GM19099 (cell line): Measurements from ENCODE around the gene ZNF532.

Experiments
- POLR2A ChIP-seq: IDR thresholded peaks from 3 replicates; pipeline ENCODE4 v1.6.1; 2011; ENCODE audit warnings: low read depth; ENCODE audit not compliant: insufficient read length; ENCODE audit errors: extremely low read depth

ZNF532 gene

GRCh38 chr18:58991167-58991798 is 126.6 kb downstream of the ZNF532 start:
- TF ChIP-seq POLR2A: no peak

DNA sequence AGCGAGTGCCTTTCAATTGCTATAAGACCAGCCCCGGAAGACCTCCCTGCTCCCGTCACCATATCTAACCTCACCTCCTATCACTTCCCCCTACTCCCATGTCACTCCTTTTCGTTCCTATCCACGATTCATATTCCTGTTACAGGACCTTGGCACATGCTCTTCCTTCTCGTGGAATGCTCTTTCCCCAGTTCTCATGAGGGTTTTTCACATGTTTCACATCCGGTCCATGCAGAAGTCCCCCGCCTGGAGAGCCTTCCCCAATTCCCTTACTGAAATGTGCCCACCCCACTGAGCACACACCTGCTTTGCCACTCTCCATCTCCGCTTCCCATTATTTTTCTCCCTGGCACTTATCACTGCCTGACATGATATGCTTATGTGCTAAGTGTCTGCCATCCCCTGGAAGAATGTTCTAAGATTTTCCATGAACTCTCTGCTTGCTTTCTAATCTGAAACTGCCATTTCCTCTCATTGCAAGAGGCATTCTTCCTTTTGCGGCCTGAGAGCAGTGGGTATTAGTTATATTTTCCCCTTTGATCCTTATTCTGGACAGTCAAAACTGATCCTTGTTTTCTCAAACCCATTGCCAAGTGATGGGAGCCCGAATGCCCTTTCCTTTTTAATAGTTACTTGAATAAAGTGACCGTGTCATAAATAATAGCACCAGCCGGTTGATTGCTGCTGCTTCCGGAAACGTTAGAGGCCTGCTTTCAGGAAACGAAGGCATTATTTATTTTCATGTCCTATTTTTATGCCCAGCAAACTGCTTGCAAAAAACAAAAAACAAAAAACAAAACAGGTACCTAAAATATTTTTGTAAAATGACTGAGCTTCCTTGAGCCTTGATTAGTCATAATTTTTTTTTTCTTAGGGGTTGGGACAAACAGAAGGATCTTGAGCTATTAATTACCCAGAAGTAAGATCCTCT is 127.9 kb downstream of the ZNF532 start:
- no peak for TF ChIP-seq POLR2A

GRCh38 chr18:58993260-58993659 is 128.6 kb downstream of the ZNF532 start:
- TF ChIP-seq POLR2A: no peak

- no peak for TF ChIP-seq POLR2A
These were observed 131.0 kb downstream of the ZNF532 start for GRCh38 chr18:58995663-58996062.

DNA sequence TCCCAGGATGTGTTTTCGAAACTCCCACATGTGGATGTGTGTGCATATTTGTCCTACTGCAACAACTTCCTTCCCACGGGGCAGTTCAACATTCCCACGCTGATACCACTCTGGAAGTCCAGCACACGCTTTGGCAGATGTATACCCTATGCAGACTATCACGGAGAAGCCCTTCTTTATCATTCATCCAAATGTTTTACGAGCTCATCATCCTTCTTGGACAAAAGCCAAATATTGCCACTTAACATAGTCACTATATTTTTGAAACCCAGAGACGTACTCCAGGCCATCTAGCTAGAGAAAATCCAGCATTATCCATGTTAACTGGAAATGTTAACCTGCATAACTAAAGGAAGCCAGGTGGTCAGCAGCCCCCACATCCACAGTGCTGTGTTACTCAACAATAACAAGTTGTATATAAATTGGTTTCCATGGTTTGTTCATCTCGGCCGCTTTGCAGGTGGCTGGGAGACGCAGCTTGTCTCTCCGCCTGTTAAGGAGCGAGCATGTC is 131.5 kb downstream of the ZNF532 start:
- TF ChIP-seq POLR2A: no peak

GRCh38 chr18:58996696-58997095 is 132.0 kb downstream of the ZNF532 start:
- TF ChIP-seq POLR2A: no peak

GRCh38 chr18:58997811-58998337 is 133.2 kb downstream of the ZNF532 start:
- no peak for TF ChIP-seq POLR2A

DNA sequence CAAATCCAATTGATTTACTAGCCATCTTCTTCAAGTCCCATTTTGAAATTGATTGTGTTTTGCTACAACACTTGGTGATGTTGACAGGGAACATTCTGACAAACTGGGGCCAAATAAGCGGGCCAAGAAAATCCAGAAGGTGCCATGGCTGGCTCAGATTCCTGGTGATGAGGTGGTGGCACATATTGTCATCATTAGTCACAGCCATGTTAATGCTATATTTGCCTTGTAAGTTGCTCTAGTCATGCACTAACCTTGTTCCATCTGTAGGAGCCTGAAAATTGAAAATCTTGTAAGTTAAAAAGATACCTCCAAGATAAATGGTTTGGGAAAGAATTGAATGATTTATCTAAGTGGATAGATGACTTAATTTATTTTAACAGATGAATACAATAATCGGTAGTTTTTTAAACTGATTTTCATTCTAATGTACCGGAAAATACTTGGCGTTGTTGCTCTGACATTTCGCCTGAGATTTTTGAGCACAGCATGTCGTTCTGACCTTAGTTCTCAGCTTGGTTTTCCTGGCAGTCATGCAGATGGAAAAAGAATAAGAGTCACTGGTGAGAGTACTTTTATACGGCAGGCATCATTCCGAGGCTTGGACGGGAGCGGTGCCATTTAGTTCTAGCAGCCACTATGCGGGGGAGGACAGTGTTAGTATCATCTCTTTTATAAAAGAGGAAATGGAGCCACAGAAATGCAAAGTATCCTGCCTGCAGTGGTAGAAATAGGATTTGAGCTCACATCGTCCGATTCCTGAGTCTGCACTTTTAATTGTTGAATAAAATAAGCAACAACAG is 133.9 kb downstream of the ZNF532 start:
- TF ChIP-seq POLR2A: no peak

DNA sequence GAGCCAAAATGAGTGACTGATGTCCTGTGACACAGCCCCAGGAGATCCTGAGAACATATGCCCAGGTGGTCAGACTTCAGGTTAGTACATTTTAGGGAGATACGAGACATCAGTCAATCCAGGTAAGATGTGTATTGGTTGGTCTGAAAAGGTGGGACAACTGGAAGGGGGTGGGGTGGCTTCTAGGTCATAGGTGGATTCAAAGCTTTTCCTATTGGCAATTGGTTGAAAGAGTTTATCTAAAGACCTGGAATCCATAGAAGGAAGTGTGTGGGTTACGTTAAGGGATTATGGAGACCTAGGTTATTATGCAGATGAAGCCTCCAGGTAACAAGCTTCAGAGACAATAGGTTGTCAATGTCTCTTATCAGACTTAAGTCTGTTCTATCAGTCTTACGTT is 136.5 kb downstream of the ZNF532 start:
- TF ChIP-seq POLR2A: no peak

GRCh38 chr18:59001721-59002120 is 137.0 kb downstream of the ZNF532 start:
- no peak for TF ChIP-seq POLR2A

DNA sequence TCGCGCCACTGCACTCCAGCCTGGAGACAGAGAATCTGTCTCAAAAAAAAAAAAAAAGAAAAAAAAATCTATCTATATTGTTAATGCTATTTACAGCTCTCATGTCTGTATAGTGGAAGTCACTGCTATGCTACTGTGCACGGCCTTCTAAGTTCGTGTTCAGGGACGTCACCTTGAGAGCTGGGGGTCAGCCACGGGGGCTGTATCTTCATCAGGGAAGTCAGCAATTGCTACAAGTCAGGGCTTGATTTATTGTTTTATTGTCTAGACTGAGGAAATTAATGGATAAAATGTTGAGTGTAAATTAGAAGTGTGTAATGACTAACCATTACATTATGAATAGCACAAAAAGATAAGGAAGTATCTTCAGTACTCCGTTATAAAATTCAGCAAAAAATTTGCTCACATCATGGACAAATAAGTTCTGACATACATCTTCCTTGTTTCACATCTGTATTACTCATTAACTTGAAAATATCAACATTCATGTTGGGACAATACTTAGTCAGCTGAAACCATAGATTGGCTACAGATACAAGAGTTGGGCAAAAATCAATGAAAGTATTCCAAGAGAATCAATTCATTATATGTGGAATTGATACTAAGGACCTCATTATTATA is 138.4 kb downstream of the ZNF532 start:
- no peak for TF ChIP-seq POLR2A

DNA sequence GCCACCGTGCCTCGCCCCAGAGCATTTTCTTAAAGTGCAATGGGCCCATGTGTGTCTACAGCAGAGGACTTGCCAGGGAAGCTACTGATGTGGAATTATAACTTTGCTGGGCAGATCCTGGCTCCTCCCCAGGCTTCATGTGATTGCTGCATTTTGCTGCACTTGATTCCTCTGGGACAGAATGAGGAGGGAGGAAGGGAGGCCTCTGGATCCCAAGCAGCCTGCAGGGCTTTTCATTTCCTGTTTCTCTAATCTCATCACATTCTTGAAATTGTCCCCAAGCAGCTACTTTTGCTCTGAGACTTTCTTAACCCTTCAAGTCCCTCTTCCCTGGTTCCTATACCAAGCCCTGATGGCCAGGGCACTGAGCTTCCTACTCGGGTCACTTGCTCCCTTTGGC is 140.6 kb downstream of the ZNF532 start:
- TF ChIP-seq POLR2A: no peak

DNA sequence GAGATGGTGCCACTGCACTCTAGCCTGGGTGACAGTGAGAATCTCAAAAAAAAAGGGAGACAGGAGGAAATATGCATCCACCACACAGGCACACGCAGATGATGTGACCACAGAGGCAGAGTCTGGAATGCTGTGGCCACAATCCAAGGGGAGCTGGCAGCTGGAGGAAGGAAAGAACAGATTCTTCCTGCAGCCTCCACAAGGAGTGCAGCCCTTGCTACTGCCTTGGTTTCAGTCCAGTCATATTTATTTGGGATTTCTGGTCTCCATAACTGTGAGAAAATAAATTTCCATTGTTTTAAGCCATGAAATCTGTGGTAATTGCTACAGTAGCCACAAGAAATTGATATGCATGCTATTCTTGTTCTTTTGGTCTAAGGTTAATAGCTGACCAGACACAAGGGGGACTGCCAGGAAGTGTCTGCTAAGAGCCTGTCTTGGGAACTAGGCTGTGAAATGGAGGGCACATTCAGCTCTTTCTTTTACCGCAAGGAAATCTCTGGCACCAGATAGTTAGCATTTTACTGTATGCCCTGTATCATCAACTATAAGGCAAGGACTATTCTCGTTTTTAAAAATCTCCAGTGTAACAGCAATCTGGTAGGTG is 141.9 kb downstream of the ZNF532 start:
- no peak for TF ChIP-seq POLR2A
